ENCODE measurements around the gene KLHL29.

The KLHL29 gene

GRCh38 chr2:23549821-23550530, 165.0 kb downstream of the KLHL29 start:
- TF ChIP-seq, protein P1, sequence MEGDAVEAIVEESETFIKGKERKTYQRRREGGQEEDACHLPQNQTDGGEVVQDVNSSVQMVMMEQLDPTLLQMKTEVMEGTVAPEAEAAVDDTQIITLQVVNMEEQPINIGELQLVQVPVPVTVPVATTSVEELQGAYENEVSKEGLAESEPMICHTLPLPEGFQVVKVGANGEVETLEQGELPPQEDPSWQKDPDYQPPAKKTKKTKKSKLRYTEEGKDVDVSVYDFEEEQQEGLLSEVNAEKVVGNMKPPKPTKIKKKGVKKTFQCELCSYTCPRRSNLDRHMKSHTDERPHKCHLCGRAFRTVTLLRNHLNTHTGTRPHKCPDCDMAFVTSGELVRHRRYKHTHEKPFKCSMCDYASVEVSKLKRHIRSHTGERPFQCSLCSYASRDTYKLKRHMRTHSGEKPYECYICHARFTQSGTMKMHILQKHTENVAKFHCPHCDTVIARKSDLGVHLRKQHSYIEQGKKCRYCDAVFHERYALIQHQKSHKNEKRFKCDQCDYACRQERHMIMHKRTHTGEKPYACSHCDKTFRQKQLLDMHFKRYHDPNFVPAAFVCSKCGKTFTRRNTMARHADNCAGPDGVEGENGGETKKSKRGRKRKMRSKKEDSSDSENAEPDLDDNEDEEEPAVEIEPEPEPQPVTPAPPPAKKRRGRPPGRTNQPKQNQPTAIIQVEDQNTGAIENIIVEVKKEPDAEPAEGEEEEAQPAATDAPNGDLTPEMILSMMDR (IDR thresholded peaks at IDR 0.05; ENCODE audit: low read depth, low read length, missing control alignments): no peak
- in situ Hi-C loops (cut with HindIII; ENCODE audit: low sequenced_read_pairs): no loop called here
- DNase-seq (ENCODE audit: low read depth): no peak
- no peak overlapping the region for H3K4me3 ChIP-seq (ENCODE audit: low read depth, low read length)

DNA sequence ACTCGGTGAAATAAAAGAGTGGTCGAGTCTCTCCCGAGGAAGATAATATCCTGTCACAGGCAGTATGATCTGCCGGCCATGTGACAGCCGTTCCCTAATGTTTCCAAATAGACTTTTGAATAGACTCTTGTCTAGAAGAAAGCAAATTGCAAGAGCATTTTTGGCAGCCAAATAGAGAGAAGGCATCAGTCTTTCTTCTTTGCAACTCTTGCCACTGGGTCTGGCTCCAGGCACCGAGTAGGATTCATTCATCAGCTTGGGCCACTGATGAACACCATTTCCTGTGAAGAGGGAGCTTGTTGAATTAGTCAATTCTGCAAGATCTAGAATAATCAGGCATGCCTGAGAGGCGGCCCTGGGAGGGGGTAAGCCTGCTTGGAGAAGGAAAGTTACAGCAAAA, 165.6 kb downstream of the KLHL29 start:
- TF ChIP-seq, protein P1 (IDR thresholded peaks at IDR 0.05; ENCODE audit: low read depth, low read length, missing control alignments): no peak
- H3K4me3 ChIP-seq (ENCODE audit: low read depth, low read length): no peak overlapping the region
- in situ Hi-C loops (cut with HindIII; ENCODE audit: low sequenced_read_pairs): no loop called here
- DNase-seq (ENCODE audit: low read depth): no peak

DNA sequence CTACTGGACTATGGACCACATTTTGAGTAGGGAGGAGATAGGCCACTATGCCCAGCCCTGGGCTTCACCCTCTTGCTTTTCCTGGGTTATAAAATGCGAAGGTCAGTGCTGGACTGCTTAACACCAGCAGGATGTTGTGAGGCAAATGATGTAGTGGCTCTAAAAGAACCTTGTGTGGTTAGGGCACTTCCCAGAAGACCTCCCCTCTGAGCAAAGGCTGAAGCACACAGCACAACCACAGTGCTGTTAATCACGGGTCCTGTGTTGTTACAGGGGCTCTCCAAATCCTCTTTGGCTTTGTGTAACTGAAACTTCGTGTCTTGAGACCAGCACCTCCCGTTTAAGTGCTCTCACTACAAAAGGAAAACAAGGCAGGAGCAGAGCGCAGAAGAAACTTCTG, 166.9 kb downstream of the KLHL29 start:
- in situ Hi-C loops (cut with HindIII; ENCODE audit: low sequenced_read_pairs): no loop called here

GRCh38 chr2:23553561-23553960, 168.6 kb downstream of the KLHL29 start:
- TF ChIP-seq, protein P1 (IDR thresholded peaks at IDR 0.05; ENCODE audit: low read depth, low read length, missing control alignments): no peak
- no peak overlapping the region for H3K4me3 ChIP-seq (ENCODE audit: low read depth, low read length)
- in situ Hi-C loops (cut with HindIII; ENCODE audit: low sequenced_read_pairs): no loop called here
- DNase-seq (ENCODE audit: low read depth): no peak

More for the DNA sequence above, 166.9 kb downstream of the KLHL29 start:
- TF ChIP-seq, protein P1 (IDR thresholded peaks at IDR 0.05; ENCODE audit: low read depth, low read length, missing control alignments): no peak
- no peak overlapping the region for H3K4me3 ChIP-seq (ENCODE audit: low read depth, low read length)
- DNase-seq (ENCODE audit: low read depth): no peak

- DNase-seq (ENCODE audit: low read depth): no peak
- no peak overlapping the region for H3K4me3 ChIP-seq (ENCODE audit: low read depth, low read length)
- in situ Hi-C loops (cut with HindIII; ENCODE audit: low sequenced_read_pairs): no loop called here
- TF ChIP-seq, protein P1 (IDR thresholded peaks at IDR 0.05; ENCODE audit: low read depth, low read length, missing control alignments): no peak
Measured at GRCh38 chr2:23554054-23554697, 169.2 kb downstream of the KLHL29 start.

- in situ Hi-C loops (cut with HindIII; ENCODE audit: low sequenced_read_pairs): no loop called here
- TF ChIP-seq, protein P1 (IDR thresholded peaks at IDR 0.05; ENCODE audit: low read depth, low read length, missing control alignments): no peak
- DNase-seq (ENCODE audit: low read depth): no peak
- no peak overlapping the region for H3K4me3 ChIP-seq (ENCODE audit: low read depth, low read length)
Measured at GRCh38 chr2:23555944-23556343, 171.0 kb downstream of the KLHL29 start.
